ENCODE data around the gene SIGLEC11.
"Not testable (repeated sequence)": the region's sequence is repeated elsewhere in the genome, so short reads cannot be mapped to it uniquely, and the experiment has no call there.

Gene SIGLEC11

GRCh38 chr19:49930483-49931011 lies 30.4 kb downstream of the SIGLEC11 start:
- Histone ChIP-seq H3K4me3 (ENCODE audit: low read length) (peak overlapping the region; percentile 64), H3K27me3 (ENCODE audit: insufficient read depth, low read length) (no peaks in the 10 kb centered on the region), H3K36me3 (ENCODE audit: insufficient read depth, low read depth, low read length) (peaks cover 23% of the 10 kb centered on the region), H3K4me1 (ENCODE audit: insufficient read depth, low read length) (peaks cover 6% of the 10 kb centered on the region; the same call in 1 of the 2 replicates), H3K27ac (ENCODE audit: low read length) (peak overlapping the region; percentile 30), H3K9ac (ENCODE audit: low read depth, low read length) (peak overlapping the region; percentile 49; the same call in 1 of the 2 replicates), H3K9me3 (ENCODE audit: insufficient read depth, low read depth, low read length) (no peaks in the 10 kb centered on the region)

GRCh38 chr19:49929611-49930482 lies 31.1 kb downstream of the SIGLEC11 start:
- no peaks in the 10 kb centered on the region for H3K9me3 ChIP-seq (ENCODE audit: insufficient read depth, low read depth, low read length)
- no peaks in the 10 kb centered on the region for H3K27me3 ChIP-seq (ENCODE audit: insufficient read depth, low read length)
- H3K27ac ChIP-seq (ENCODE audit: low read length): peak overlapping the region; percentile 86
- H3K9ac ChIP-seq (ENCODE audit: low read depth, low read length): peak overlapping the region; percentile 99
- peak overlapping the region; percentile 96 for H3K4me3 ChIP-seq (ENCODE audit: low read length)
- H3K4me1 ChIP-seq (ENCODE audit: insufficient read depth, low read length): peaks cover 6% of the 10 kb centered on the region; the same call in 1 of the 2 replicates
- H3K36me3 ChIP-seq (ENCODE audit: insufficient read depth, low read depth, low read length): peaks cover 29% of the 10 kb centered on the region

DNA sequence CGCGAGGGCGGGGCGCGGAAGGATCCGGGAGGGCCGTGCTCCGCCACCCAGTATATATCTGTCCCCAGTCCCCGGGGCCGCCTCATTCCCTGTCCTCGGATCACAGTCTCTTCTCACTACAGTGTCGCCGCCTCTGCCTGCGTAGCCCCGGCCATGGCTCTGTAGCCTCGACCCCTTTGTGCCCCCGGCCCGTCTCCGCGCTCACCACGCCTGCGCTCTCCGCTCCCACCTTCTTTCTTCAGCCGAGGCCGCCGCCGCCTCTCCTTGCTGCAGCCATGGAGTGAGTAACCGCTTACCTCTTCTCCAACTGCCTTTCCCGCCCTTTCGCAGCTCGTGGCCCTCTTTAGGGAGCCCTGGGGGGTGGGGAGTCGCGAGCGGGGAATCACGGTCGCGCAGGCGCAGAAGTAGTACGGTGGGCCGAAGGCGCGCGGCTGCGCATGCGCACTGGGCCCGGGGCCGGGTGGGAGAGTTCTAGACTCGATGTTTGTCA lies 31.8 kb downstream of the SIGLEC11 start, which contains the start of the genes ATF5 and NUP62:
ATF5 (plus strand) TSS at position 85 of the 490 bp plus-strand sequence. CDS start 1,646 bp downstream, outside the sequence.
NUP62 (minus strand) TSS at position 384 of the 490 bp plus-strand sequence. CDS start 19,697 bp downstream, outside the sequence.
- H3K36me3 ChIP-seq (ENCODE audit: insufficient read depth, low read depth, low read length): peaks cover 36% of the 10 kb centered on the region
- H3K9ac ChIP-seq (ENCODE audit: low read depth, low read length): peak within 1 kb of the TSS; percentile 99
- H3K4me3 ChIP-seq (ENCODE audit: low read length): peak within 1 kb of the TSS; percentile 96
- H3K4me1 ChIP-seq (ENCODE audit: insufficient read depth, low read length): peaks cover 6% of the 10 kb centered on the region; the same call in 1 of the 2 replicates
- peak within 1 kb of the TSS; percentile 86 for H3K27ac ChIP-seq (ENCODE audit: low read length)
- no peaks in the 10 kb centered on the region for H3K27me3 ChIP-seq (ENCODE audit: insufficient read depth, low read length)
- H3K9me3 ChIP-seq (ENCODE audit: insufficient read depth, low read depth, low read length): no peaks in the 10 kb centered on the region

DNA sequence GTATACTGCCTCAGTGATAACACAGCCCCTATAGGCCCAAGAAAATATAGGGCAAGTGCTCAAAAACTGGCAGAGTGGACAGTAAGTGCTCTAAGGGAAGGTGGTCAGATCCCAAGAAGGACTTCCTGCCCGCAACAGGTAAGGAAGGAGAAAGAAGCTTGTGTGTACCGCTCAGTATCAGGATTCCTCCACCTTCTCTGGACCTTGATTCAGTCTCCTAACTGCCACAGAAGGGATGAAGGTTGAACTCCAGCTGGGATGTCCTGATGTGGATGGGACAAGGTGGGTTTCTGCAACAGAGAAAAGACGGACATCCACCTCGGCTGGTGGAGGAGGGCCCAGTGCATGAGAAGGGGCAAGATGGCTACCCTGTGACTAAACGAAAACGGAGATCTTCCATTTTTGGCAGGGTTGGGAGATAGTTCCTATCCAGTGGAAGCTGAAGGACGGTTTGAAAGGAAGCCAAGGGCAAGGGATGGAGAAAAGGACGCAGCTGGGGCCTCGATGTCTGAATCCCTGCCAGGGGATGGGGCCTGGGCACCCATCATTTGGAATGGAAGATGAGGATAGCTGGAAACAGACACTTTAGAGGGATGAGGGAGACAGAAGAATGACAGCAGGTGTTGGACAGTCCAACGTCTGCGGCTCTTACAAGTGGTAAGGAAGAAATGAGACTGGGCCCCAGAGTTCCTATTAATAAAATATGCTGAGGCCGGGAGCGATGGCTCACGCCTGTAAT lies 33.3 kb downstream of the SIGLEC11 start:
- Histone ChIP-seq H3K27ac (ENCODE audit: low read length) (no peak overlapping the region), H3K27me3 (ENCODE audit: insufficient read depth, low read length) (no peaks in the 10 kb centered on the region), H3K9ac (ENCODE audit: low read depth, low read length) (peak overlapping the region; percentile 99; the same call in 1 of the 2 replicates), H3K4me1 (ENCODE audit: insufficient read depth, low read length) (peaks cover 6% of the 10 kb centered on the region; the same call in 1 of the 2 replicates), H3K4me3 (ENCODE audit: low read length) (peak overlapping the region; percentile 96; the same call in 1 of the 2 replicates), H3K36me3 (ENCODE audit: insufficient read depth, low read depth, low read length) (peaks cover 51% of the 10 kb centered on the region), H3K9me3 (ENCODE audit: insufficient read depth, low read depth, low read length) (no peaks in the 10 kb centered on the region)

DNA sequence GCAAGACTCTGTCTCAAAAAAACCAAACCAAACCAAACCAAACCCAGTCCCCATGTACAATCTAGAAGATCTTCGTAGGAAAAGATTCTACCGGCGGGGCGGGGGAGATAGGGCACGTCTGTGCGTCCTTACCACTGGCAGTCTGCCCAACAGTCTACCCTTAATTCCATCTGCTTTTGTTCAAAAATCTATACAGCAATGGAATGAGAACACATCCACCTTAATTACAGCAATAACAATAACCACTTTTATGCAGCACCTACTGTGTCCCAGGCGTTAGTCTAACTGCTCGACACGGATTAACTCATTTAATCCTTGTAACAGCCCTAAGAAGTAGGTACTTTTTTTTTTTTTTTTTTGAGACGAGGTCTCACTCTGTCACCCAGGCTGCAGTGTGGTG lies 34.5 kb downstream of the SIGLEC11 start:
- Histone ChIP-seq H3K36me3 (ENCODE audit: insufficient read depth, low read depth, low read length) (peaks cover 62% of the 10 kb centered on the region), H3K9ac (ENCODE audit: low read depth, low read length) (no peak overlapping the region), H3K27me3 (ENCODE audit: insufficient read depth, low read length) (no peaks in the 10 kb centered on the region), H3K4me1 (ENCODE audit: insufficient read depth, low read length) (peaks cover 10% of the 10 kb centered on the region; the same call in 1 of the 2 replicates), H3K27ac (ENCODE audit: low read length) (no peak overlapping the region), H3K9me3 (ENCODE audit: insufficient read depth, low read depth, low read length) (no peaks in the 10 kb centered on the region), H3K4me3 (ENCODE audit: low read length) (no peak overlapping the region)

DNA sequence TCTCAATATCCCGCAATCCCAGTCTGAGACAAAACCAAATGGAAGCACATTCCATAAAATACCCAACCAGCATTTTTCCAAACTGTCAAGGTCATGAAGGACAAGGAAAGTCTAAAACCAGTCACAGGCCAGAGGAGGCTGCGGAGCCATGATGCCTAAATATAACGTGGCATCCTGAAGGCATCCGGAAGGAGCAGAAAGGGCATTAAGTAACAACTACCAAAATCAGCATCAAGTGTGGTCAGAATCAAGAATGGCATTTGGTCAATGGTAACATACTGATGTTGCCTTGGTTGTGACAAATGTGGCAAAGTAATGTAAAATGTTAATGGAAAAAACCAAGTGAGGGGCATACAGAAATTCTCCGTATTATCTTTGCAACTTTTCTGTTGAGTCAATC lies 35.5 kb downstream of the SIGLEC11 start:
- H3K9ac ChIP-seq (ENCODE audit: low read depth, low read length): no peak overlapping the region
- H3K27ac ChIP-seq (ENCODE audit: low read length): no peak overlapping the region
- H3K4me1 ChIP-seq (ENCODE audit: insufficient read depth, low read length): peaks cover 10% of the 10 kb centered on the region; the same call in 1 of the 2 replicates
- H3K27me3 ChIP-seq (ENCODE audit: insufficient read depth, low read length): no peaks in the 10 kb centered on the region
- H3K4me3 ChIP-seq (ENCODE audit: low read length): no peak overlapping the region
- no peaks in the 10 kb centered on the region for H3K9me3 ChIP-seq (ENCODE audit: insufficient read depth, low read depth, low read length)
- peaks cover 73% of the 10 kb centered on the region for H3K36me3 ChIP-seq (ENCODE audit: insufficient read depth, low read depth, low read length)

- H3K4me3 ChIP-seq (ENCODE audit: low read length); H3K27ac ChIP-seq (ENCODE audit: low read length); H3K4me1 ChIP-seq (ENCODE audit: insufficient read depth, low read length); H3K9me3 ChIP-seq (ENCODE audit: insufficient read depth, low read depth, low read length); H3K9ac ChIP-seq (ENCODE audit: low read depth, low read length); H3K27me3 ChIP-seq (ENCODE audit: insufficient read depth, low read length): not testable (repeated sequence)
- peaks cover 75% of the 10 kb centered on the region for H3K36me3 ChIP-seq (ENCODE audit: insufficient read depth, low read depth, low read length)
Observed at GRCh38 chr19:49924881-49925210, 36.1 kb downstream of the SIGLEC11 start.

- Histone ChIP-seq H3K36me3 (ENCODE audit: insufficient read depth, low read depth, low read length) (peaks cover 79% of the 10 kb centered on the region), H3K27ac (ENCODE audit: low read length) (no peak overlapping the region)
Observed at GRCh38 chr19:49924004-49924880, 36.7 kb downstream of the SIGLEC11 start.

GRCh38 chr19:49923055-49924003 lies 37.6 kb downstream of the SIGLEC11 start:
- no peak overlapping the region for H3K4me3 ChIP-seq (ENCODE audit: low read length)
- H3K36me3 ChIP-seq (ENCODE audit: insufficient read depth, low read depth, low read length): peaks cover 85% of the 10 kb centered on the region
- no peaks in the 10 kb centered on the region for H3K27me3 ChIP-seq (ENCODE audit: insufficient read depth, low read length)
- peak overlapping the region; percentile 15; the same call in 1 of the 2 replicates for H3K9ac ChIP-seq (ENCODE audit: low read depth, low read length)
- no peaks in the 10 kb centered on the region for H3K9me3 ChIP-seq (ENCODE audit: insufficient read depth, low read depth, low read length)
- H3K27ac ChIP-seq (ENCODE audit: low read length): no peak overlapping the region
- peaks cover 10% of the 10 kb centered on the region; the same call in 1 of the 2 replicates for H3K4me1 ChIP-seq (ENCODE audit: insufficient read depth, low read length)

More at GRCh38 chr19:49924004-49924880, 36.7 kb downstream of the SIGLEC11 start:
- H3K27me3 ChIP-seq (ENCODE audit: insufficient read depth, low read length): no peaks in the 10 kb centered on the region
- no peak overlapping the region; the same call in 1 of the 2 replicates for H3K9ac ChIP-seq (ENCODE audit: low read depth, low read length)
- no peaks in the 10 kb centered on the region for H3K9me3 ChIP-seq (ENCODE audit: insufficient read depth, low read depth, low read length)
- H3K4me3 ChIP-seq (ENCODE audit: low read length): no peak overlapping the region
- H3K4me1 ChIP-seq (ENCODE audit: insufficient read depth, low read length): peaks cover 10% of the 10 kb centered on the region; the same call in 1 of the 2 replicates

Data from iPS-20b (cell line).